Iris pigment epithelial cell (primary cell): ENCODE results near the gene ADGRD1.
"Not testable (repeated sequence)": the region's sequence is repeated elsewhere in the genome, so short reads cannot be mapped to it uniquely, and the experiment has no call there.

Experiments
- DNase-seq: peaks from one replicate; pipeline ENCODE4 v3.0.0-alpha.2; 2011; ENCODE audit warnings: low read depth

ADGRD1 gene

DNA sequence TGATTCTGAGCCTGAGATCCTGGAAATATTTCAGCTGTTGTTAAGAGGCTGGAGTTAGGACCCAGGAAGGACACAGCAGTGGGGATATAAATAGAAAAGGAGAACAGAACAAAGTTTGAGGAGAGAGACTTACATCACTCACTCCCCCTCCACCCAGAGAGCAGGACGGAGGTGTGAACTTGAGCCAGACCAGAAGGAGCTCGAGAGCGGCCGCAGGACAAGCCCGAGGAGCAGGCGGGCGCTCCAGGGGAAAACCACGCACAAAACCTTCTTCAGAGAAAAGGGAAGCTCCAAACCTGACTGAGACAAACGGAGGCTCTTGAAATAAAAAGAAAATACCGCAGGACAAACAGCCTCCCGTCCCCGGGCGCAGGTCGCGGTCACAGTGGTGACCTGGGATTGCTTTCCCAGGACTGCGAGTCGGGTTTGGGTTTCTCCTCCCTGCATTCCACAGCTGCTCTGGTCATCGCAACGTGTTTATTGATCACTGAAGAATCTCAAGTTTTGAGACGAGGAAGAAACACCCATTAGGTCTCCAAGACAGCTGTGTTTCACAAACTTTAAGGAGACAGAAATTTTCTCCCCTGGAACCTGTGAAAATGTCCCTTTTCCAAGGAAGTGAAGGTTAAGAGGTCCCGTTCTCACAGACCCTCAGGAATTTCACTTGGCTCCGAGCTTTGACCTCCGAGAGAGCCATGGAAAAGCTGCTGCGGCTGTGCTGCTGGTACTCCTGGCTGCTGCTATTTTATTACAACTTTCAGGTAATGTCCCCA is at the start of gene ADGRD1:
ADGRD1 (plus strand) TSS at position 137 of the 773 bp plus-strand sequence; CDS start at position 696, 559 bp downstream.
- peak; percentile 56 for DNase-seq

DNA sequence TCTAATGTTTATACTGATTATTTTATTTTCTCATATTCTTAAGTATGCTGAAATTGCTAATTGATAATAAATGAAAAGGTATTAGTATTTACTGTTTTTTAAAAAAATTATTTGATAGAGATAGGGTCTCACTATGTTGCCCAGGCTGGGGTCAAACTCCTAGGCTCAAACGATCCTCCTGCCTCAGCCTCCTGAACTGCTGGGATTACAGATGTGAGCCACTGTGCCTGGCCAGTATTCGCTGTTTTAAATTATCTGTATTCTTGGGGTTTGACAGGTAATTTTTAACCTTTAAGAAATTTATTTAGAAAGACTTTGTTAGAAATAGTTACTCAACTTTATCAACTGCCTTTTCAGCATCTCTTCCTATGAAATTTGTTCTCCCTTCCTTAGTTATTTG is 49.6 kb upstream of the ADGRD1 start:
- no peak for DNase-seq

GRCh38 chr12:130904936-130905455 is 48.7 kb upstream of the ADGRD1 start:
- DNase-seq = not testable (repeated sequence)

DNA sequence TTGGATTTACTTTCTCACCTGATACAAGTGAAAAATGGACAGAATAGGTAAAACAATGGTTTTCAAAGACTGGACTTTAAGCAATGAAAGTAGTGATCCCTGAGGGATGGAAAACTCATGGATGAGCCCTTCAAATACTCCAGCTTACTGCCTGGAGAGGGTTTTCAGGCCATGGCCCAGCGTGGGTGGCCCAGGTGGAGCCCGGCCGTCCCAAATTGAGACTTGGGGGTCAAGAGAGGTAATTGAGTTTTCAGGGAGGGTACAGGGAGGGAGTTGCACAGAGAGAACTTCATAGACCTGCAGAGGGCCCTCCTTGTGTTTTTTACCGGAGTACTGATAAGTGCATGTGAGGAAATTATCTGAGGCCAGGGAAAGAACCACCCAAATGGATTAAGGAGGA is 44.6 kb upstream of the ADGRD1 start:
- no peak for DNase-seq

- DNase-seq = no peak
These were observed 42.5 kb upstream of the ADGRD1 start for GRCh38 chr12:130911193-130911592.

DNA sequence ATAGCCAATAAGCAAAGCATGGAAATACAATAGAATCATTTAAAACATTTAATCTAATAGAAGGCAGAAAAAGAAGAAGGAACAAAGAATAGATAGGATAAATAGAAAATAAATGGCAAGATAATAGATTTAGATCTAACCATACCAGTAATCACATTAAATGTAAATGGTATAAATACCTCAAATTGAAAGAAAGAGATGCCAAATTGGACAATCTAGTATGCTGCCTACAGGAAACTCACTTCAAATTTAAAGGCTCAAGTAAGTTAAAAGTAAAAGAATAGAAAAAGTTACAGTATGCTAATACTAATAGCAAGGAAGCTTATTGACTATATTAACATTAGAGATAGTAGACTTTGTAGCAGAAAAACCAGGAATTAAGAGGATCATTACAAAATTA is 41.8 kb upstream of the ADGRD1 start:
- DNase-seq = no peak

GRCh38 chr12:130916241-130916911 is 37.3 kb upstream of the ADGRD1 start:
- DNase-seq = peak; percentile 59

DNA sequence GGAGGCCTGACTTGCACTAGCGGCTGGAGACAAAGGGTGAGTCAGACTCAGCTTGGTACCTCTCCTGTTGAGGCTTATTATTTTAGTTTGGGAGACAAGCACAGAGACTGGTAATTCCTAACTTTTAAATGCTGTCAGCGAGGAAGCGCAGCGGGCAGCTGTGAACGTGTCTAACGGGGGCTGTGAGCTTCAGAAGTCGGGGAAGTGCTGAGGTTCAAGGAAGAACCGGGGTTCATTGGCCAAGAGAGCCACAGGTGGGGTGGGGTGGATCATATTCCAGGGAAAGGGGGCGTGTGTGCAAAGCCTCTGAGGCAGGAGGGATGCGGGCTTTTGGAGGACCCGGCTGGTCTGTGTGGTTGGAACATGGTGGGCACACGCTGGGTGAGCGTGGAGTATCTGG is 36.1 kb upstream of the ADGRD1 start:
- no peak for DNase-seq

- no peak for DNase-seq
These were observed 34.6 kb upstream of the ADGRD1 start for GRCh38 chr12:130919086-130919485.

DNA sequence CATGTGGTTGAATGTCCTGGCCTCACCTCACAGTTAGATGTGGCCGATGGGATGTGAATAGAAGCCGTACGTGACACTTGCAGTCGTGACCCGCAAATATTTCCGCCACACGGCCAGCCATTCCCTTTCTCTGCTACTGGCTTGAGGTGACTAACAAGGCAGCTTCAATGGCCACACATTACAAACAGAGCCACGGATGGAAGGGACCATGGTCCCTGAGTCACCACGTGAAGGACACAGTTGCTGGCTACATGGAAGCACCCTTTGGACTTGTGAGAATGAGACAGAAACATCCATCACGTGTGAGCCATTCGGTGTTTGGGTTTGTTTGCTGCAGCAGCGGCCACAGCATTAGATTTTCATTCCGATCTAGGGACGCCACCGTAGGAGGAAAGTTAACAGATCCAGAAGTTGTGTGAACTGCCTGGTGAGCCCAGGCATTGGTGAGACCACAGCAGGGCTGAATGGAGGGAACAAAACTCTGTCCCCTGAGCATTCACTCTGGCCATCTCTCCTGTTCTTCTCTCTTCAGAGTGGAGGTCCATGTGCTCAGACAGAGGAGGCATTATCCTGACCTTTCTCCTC is 33.5 kb upstream of the ADGRD1 start:
- no peak for DNase-seq

DNA sequence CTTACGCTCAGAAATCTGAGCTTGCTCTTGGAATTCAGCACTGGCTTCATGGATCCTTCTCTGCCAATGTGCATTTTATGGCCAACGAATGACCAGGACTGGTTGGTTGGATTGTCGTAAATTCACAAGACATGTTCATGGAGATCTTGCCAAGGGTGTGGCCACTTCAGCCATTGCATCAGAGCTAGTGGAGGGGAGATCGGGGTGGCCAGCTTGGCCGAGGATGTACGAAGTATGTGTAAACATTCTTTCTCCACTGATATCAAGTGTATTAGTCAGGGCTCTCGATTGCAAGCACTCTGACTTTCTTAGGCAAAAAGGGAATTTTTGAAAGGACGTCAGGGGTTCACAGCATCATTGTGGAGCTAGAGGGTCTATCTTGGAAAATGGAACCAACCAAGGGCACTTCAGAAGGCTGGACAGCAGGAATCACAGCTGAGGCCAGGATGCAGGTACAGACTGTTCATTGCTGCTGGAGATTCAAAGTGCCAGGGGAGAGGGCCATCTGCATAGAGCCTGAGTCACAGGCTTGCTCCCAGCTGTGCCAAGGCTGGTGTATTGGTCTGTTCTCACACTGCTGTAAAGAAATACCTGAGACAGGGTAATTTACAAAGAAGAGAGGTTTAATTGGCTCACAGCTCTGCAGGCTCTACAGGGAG is 32.9 kb upstream of the ADGRD1 start:
- DNase-seq = peak; percentile 92

DNA sequence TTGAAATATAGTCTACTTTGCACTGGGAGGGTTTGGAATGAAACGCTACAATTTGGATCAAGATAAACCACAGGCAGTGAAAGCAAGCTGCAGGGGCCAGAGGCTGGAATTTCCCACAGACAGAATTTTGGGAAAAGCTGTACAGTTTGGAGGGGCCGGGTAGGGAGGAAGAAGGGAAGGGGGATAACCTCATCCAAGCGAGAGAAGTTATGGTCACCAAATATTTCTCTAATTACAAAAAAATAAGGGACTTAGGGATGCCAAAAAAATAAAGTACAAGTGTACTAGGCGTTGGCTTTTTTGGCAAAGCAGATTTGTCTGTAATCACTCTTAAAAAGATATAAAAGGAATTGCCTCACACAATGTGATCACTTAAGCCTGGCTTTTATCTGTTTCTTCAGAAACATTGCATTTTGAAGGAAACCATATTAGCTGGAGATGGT is 31.2 kb upstream of the ADGRD1 start:
- DNase-seq = no peak

GRCh38 chr12:130924966-130925665 is 28.6 kb upstream of the ADGRD1 start:
- no peak for DNase-seq

DNA sequence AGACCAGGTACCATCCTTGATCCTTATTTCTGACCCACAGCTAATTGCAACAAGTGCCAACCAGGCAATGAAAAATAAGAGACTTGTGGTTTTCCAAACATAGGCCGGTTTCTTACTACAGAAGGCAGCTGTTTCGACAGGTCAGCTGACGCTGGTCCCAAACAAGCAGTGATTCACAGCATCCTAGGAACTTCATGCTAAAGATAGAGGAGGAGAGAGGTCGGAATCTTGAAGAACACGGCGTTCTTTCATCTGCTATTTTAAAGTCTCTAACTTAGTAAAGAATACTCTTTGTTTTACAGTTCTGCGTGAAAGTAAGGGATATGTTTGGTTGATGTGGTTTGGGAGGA is 28.1 kb upstream of the ADGRD1 start:
- peak; percentile 9 for DNase-seq

- no peak for DNase-seq
These were observed 24.3 kb upstream of the ADGRD1 start for GRCh38 chr12:130929363-130929762.

- DNase-seq = no peak
These were observed 21.4 kb upstream of the ADGRD1 start for GRCh38 chr12:130932061-130932930.

DNA sequence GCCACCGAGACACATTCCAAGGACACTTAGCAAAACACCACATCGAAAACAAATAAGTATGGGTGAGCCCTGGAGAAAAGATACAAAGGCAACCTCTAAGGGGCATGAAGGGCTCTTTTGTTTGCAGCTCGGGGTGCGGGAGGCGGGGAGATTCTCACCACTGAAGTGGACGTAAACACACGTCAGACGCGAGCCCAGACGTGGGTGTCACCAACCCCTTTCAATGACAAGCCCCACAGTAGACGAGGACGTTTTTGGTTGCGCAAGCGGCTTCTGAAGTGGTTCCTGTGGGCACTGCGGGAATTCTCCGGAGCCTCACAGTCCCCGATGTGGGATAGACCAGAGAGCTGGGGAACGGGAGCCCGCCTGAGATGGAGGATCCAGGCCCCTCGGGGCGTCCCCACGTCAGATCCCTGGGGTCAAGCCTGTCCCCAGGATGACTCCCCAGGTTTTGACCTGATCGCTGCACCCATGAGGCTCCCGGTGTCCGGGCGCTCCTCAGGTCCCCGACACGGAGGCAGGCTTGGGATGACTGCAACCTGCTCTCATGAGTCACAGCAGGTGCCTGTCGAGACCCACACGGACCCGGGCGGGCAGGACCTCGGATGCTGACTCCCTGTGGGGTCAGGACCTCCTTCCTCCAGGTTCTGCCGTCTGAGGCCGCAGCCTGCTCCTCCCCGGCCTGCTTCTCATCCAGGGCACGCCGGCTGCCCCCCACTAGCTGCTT is 20.3 kb upstream of the ADGRD1 start:
- no peak for DNase-seq

- DNase-seq = no peak
These were observed 19.0 kb upstream of the ADGRD1 start for GRCh38 chr12:130934753-130935152.

DNA sequence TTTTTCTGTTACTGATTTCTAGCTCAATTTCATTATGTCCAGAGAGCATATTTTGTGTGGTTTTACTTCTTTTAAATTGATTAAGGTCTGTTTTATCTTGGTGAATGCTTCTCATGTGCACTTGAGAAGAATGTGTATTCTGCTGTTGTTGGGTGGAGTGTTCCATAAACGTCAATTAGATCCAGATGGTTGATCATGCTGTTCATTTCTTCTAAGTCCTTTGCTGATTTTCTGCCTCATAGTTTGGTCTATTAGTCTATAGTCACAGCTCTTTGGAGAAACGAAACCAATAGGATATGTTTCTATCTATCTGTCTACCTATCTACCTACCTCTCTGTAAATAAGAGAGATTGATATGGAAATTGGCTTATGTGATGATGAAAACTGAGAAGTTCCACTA is 17.1 kb upstream of the ADGRD1 start:
- no peak for DNase-seq

- no peak for DNase-seq
These were observed 16.6 kb upstream of the ADGRD1 start for GRCh38 chr12:130937063-130937462.
